ENCODE results near the gene NAV2. TPM values are rescaled to one million over a fixed set of nuclear protein-coding genes. Genes with fewer than 3 reads are reported as not detected.
A peak's percentile ranks its signal among the peaks of the same experiment; 100 is the strongest.

Gene NAV2
- total and polyA plus RNA-seq, 2 donors (not counting 1 experiment from before 2014, with no cell fraction given), result 8.1 to 14.0 TPM

GRCh38 chr11:19868281-19868821 is 155.7 kb downstream of the NAV2 start:
- Histone ChIP-seq H3K4me3 (replicated peaks in 1 of 4; ENCODE audit: control extremely low read depth in 1 of 4, insufficient read depth in 1 of 4, low read depth in 3 of 4, low read length in 4 of 4) (no peak overlapping the region), H3K27me3 (ENCODE audit: control insufficient read depth, insufficient read depth, low read length) (no peaks in the 10 kb centered on the region), H3K4me2 (ENCODE audit: extremely low read depth, insufficient read depth, low read length) (peak overlapping the region; percentile 40), H4K20me1 (ENCODE audit: control insufficient read depth, extremely low read depth, insufficient read depth, low read length) (no peaks in the 10 kb centered on the region), H3K27ac (ENCODE audit: insufficient read depth, low read length) (no peak overlapping the region), H3K79me2 (ENCODE audit: control insufficient read depth, insufficient read depth, low read length) (peaks cover 29% of the 10 kb centered on the region), H2AFZ (ENCODE audit: low read length) (no peak overlapping the region), H3K9ac (ENCODE audit: insufficient read depth, low read length) (no peak overlapping the region), H3K9me3 (ENCODE audit: control insufficient read depth, insufficient read depth, low read depth, low read length) (no peaks in the 10 kb centered on the region), H3K36me3 (ENCODE audit: control insufficient read depth, insufficient read depth, low read length) (peaks cover 2% of the 10 kb centered on the region), H3K4me1 (ENCODE audit: control insufficient read depth, extremely low read depth, insufficient read depth, low read length) (peaks cover 13% of the 10 kb centered on the region)
- no peak for TF ChIP-seq EZH2 (IDR thresholded peaks at IDR 0.05; ENCODE audit: low read length, missing control alignments)
- no peak for TF ChIP-seq CTCF (conservative IDR thresholded peaks at IDR 0.05 in 1 of 2, IDR thresholded peaks at IDR 0.05 in 1 of 2; ENCODE audit: low read depth in 1 of 2, low read length in 2 of 2)
- peak; percentile 91 for DNase-seq (ENCODE audit: low read depth in 2 of 2)

GRCh38 chr11:19868871-19869270 is 156.2 kb downstream of the NAV2 start:
- no peak overlapping the region for H3K9ac ChIP-seq (ENCODE audit: insufficient read depth, low read length)
- H3K36me3 ChIP-seq (ENCODE audit: control insufficient read depth, insufficient read depth, low read length), result peaks cover 2% of the 10 kb centered on the region
- peak in 1 of 2 donors; percentile 66 for DNase-seq (ENCODE audit: low read depth in 2 of 2)
- H3K79me2 ChIP-seq (ENCODE audit: control insufficient read depth, insufficient read depth, low read length), result peaks cover 27% of the 10 kb centered on the region
- no peak overlapping the region for H3K4me3 ChIP-seq (replicated peaks in 1 of 4; ENCODE audit: control extremely low read depth in 1 of 4, insufficient read depth in 1 of 4, low read depth in 3 of 4, low read length in 4 of 4)
- H3K9me3 ChIP-seq (ENCODE audit: control insufficient read depth, insufficient read depth, low read depth, low read length), result no peaks in the 10 kb centered on the region
- no peaks in the 10 kb centered on the region for H4K20me1 ChIP-seq (ENCODE audit: control insufficient read depth, extremely low read depth, insufficient read depth, low read length)
- H2AFZ ChIP-seq (ENCODE audit: low read length), result no peak overlapping the region
- H3K27ac ChIP-seq (ENCODE audit: insufficient read depth, low read length), result no peak overlapping the region
- H3K27me3 ChIP-seq (ENCODE audit: control insufficient read depth, insufficient read depth, low read length), result no peaks in the 10 kb centered on the region
- TF ChIP-seq EZH2 (IDR thresholded peaks at IDR 0.05; ENCODE audit: low read length, missing control alignments), result no peak
- no peak for TF ChIP-seq CTCF (conservative IDR thresholded peaks at IDR 0.05 in 1 of 2, IDR thresholded peaks at IDR 0.05 in 1 of 2; ENCODE audit: low read depth in 1 of 2, low read length in 2 of 2)
- no peak overlapping the region for H3K4me2 ChIP-seq (ENCODE audit: extremely low read depth, insufficient read depth, low read length)
- peaks cover 13% of the 10 kb centered on the region for H3K4me1 ChIP-seq (ENCODE audit: control insufficient read depth, extremely low read depth, insufficient read depth, low read length)

- peaks cover 26% of the 10 kb centered on the region for H3K79me2 ChIP-seq (ENCODE audit: control insufficient read depth, insufficient read depth, low read length)
- H3K27me3 ChIP-seq (ENCODE audit: control insufficient read depth, insufficient read depth, low read length), result no peaks in the 10 kb centered on the region
- H3K4me3 ChIP-seq (replicated peaks in 1 of 4; ENCODE audit: control extremely low read depth in 1 of 4, insufficient read depth in 1 of 4, low read depth in 3 of 4, low read length in 4 of 4), result no peak overlapping the region
- no peak overlapping the region for H3K9ac ChIP-seq (ENCODE audit: insufficient read depth, low read length)
- no peak overlapping the region for H3K27ac ChIP-seq (ENCODE audit: insufficient read depth, low read length)
- H3K9me3 ChIP-seq (ENCODE audit: control insufficient read depth, insufficient read depth, low read depth, low read length), result no peaks in the 10 kb centered on the region
- no peak overlapping the region for H3K4me2 ChIP-seq (ENCODE audit: extremely low read depth, insufficient read depth, low read length)
- H3K36me3 ChIP-seq (ENCODE audit: control insufficient read depth, insufficient read depth, low read length), result peaks cover 2% of the 10 kb centered on the region
- peaks cover 13% of the 10 kb centered on the region for H3K4me1 ChIP-seq (ENCODE audit: control insufficient read depth, extremely low read depth, insufficient read depth, low read length)
- no peak overlapping the region for H2AFZ ChIP-seq (ENCODE audit: low read length)
- no peaks in the 10 kb centered on the region for H4K20me1 ChIP-seq (ENCODE audit: control insufficient read depth, extremely low read depth, insufficient read depth, low read length)
- TF ChIP-seq EZH2 (IDR thresholded peaks at IDR 0.05; ENCODE audit: low read length, missing control alignments), result no peak
- TF ChIP-seq CTCF (conservative IDR thresholded peaks at IDR 0.05 in 1 of 2, IDR thresholded peaks at IDR 0.05 in 1 of 2; ENCODE audit: low read depth in 1 of 2, low read length in 2 of 2), result no peak
- no peak for DNase-seq (ENCODE audit: low read depth in 2 of 2)
These were observed 156.8 kb downstream of the NAV2 start for GRCh38 chr11:19869466-19869865.
